Measurements from ENCODE around the gene RPL3. TPM values are rescaled to one million over a fixed set of nuclear protein-coding genes. Genes with fewer than 3 reads are reported as not detected.

Gene RPL3
- total and polyA plus RNA-seq, 4 donors, result 1,521 to 2,749 (median 1,961) TPM

DNA sequence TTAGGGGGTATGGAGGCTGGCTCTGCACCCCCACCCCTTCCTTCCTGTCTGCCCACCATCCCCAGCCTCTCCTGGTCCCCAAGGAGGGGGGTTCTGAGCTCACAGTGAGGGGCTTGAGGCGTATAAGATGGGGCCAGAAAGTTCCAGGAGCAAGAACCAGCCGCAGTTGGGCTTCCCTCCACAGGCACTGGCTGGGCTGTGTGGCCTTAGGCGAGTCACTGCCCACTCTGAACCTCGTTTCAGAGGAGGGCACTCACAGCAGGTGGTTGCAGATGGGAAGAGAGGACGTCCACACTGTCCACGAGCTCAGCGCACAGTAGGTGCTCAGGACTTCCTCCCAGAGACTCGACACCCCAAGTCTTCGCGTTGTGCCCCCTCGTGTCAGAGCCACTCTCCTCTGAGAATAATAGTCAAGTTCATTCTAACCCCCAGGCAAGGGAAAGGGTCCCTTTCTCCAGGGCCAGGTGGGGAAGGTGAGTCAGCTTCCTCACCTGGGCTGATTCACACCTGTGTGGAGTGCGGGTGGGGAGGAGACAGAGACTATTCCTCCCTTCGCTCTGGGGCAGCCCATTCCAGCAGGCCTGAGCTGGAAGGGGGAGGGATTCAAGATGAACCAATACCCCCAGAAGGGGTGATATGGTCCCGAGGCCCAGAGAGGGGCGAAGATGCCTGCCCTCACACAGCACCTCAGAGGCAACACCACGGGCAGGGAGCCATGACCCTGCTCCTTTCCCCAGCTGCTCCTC is 29.3 kb downstream of the RPL3 start:
- TF ChIP-seq, protein P1, sequence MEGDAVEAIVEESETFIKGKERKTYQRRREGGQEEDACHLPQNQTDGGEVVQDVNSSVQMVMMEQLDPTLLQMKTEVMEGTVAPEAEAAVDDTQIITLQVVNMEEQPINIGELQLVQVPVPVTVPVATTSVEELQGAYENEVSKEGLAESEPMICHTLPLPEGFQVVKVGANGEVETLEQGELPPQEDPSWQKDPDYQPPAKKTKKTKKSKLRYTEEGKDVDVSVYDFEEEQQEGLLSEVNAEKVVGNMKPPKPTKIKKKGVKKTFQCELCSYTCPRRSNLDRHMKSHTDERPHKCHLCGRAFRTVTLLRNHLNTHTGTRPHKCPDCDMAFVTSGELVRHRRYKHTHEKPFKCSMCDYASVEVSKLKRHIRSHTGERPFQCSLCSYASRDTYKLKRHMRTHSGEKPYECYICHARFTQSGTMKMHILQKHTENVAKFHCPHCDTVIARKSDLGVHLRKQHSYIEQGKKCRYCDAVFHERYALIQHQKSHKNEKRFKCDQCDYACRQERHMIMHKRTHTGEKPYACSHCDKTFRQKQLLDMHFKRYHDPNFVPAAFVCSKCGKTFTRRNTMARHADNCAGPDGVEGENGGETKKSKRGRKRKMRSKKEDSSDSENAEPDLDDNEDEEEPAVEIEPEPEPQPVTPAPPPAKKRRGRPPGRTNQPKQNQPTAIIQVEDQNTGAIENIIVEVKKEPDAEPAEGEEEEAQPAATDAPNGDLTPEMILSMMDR (IDR thresholded peaks at IDR 0.05; ENCODE audit: control extremely low read depth, extremely low read depth), result no peak
- Histone ChIP-seq H3K4me1 (ENCODE audit: control insufficient read depth in 5 of 5, insufficient read depth in 5 of 5, low read length in 5 of 5) (peaks cover 0 to 19% (median 6%) of the 10 kb centered on the region in 5 donors), H3K36me3 (ENCODE audit: control insufficient read depth in 4 of 4, insufficient read depth in 4 of 4, low read length in 4 of 4) (no peaks in the 10 kb centered on the region), H3K9me3 (ENCODE audit: control insufficient read depth in 4 of 4, insufficient read depth in 3 of 4, low read length in 3 of 4) (peaks cover 0 to under 1% (median 0%) of the 10 kb centered on the region in 4 donors), H3K9ac (ENCODE audit: insufficient read depth in 1 of 2, low read length in 2 of 2) (no peak overlapping the region), H3K4me3 (no peak overlapping the region), H3K27me3 (ENCODE audit: control insufficient read depth in 3 of 3, insufficient read depth in 3 of 3, low read length in 2 of 3) (no peaks in the 10 kb centered on the region), H3K27ac (ENCODE audit: low read depth in 1 of 2, low read length in 1 of 2) (no peak overlapping the region)
- no peak for ATAC-seq (ENCODE audit: insufficient read depth, low FRiP score)
- no peak for DNase-seq
- WGBS, 2 donors, result 92 to 95% methylated on average over 15 to 16 of the region's 16 CpGs

DNA sequence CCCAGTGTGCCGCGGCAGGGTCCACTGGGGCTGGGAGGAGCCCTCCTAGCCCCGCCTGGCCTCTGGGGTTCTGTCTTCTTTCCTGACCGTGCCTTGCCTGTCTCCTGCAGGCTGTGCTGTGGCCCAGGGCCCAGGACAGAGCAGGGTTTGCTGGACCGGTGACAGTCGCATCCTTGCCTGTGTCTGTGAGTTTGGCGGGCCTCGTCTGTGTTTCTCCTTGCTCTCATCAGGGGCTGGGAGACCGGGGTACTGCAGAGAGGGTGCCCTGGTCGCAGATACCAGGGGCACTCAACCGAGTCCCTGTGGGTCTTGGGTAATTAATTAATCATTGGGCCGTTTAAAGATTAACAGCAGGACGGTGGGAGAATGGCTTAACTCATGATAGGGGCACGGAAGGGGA is 29.9 kb downstream of the RPL3 start:
- 80 to 86% methylated on average over 14 of the region's 14 CpGs for WGBS, 2 donors
- Histone ChIP-seq H3K36me3 (ENCODE audit: control insufficient read depth in 4 of 4, insufficient read depth in 4 of 4, low read length in 4 of 4) (no peaks in the 10 kb centered on the region), H3K27me3 (ENCODE audit: control insufficient read depth in 3 of 3, insufficient read depth in 3 of 3, low read length in 2 of 3) (no peaks in the 10 kb centered on the region), H3K4me1 (ENCODE audit: control insufficient read depth in 5 of 5, insufficient read depth in 5 of 5, low read length in 5 of 5) (peaks cover 0 to 19% (median 6%) of the 10 kb centered on the region in 5 donors), H3K9ac (ENCODE audit: insufficient read depth in 1 of 2, low read length in 2 of 2) (no peak overlapping the region), H3K27ac (ENCODE audit: low read depth in 1 of 2, low read length in 1 of 2) (no peak overlapping the region), H3K9me3 (ENCODE audit: control insufficient read depth in 4 of 4, insufficient read depth in 3 of 4, low read length in 3 of 4) (peaks cover 0 to 4% (median 2%) of the 10 kb centered on the region in 4 donors), H3K4me3 (no peak overlapping the region)
- DNase-seq, result no peak
- no peak for ATAC-seq (ENCODE audit: insufficient read depth, low FRiP score)
- TF ChIP-seq, protein P1 (IDR thresholded peaks at IDR 0.05; ENCODE audit: control extremely low read depth, extremely low read depth), result no peak

GRCh38 chr22:39288135-39288898 is 31.1 kb downstream of the RPL3 start:
- no peaks in the 10 kb centered on the region for H3K27me3 ChIP-seq (ENCODE audit: control insufficient read depth in 3 of 3, insufficient read depth in 3 of 3, low read length in 2 of 3)
- 95 to 96% methylated on average over 13 of the region's 13 CpGs for WGBS, 2 donors
- no peak overlapping the region for H3K27ac ChIP-seq (ENCODE audit: low read depth in 1 of 2, low read length in 1 of 2)
- H3K4me3 ChIP-seq, result no peak overlapping the region
- peaks cover 0 to 19% (median 12%) of the 10 kb centered on the region in 5 donors for H3K4me1 ChIP-seq (ENCODE audit: control insufficient read depth in 5 of 5, insufficient read depth in 5 of 5, low read length in 5 of 5)
- no peak overlapping the region for H3K9ac ChIP-seq (ENCODE audit: insufficient read depth in 1 of 2, low read length in 2 of 2)
- no peaks in the 10 kb centered on the region for H3K36me3 ChIP-seq (ENCODE audit: control insufficient read depth in 4 of 4, insufficient read depth in 4 of 4, low read length in 4 of 4)
- no peak for ATAC-seq (ENCODE audit: insufficient read depth, low FRiP score)
- peaks cover 0 to 4% (median 2%) of the 10 kb centered on the region in 4 donors for H3K9me3 ChIP-seq (ENCODE audit: control insufficient read depth in 4 of 4, insufficient read depth in 3 of 4, low read length in 3 of 4)
- TF ChIP-seq, protein P1 (IDR thresholded peaks at IDR 0.05; ENCODE audit: control extremely low read depth, extremely low read depth), result no peak
- DNase-seq, result no peak

Data from lung (tissue), 12 donors.